SW480 (cell line): ENCODE results near the gene VARS2.
"Not testable (repeated sequence)": the region's sequence is repeated elsewhere in the genome, so short reads cannot be mapped to it uniquely, and the experiment has no call there.

Experiments
- DNase-seq: peaks from one replicate; pipeline ENCODE4 v3.0.0-alpha.2; 2016; ENCODE audit warnings: low spot score

Gene VARS2

GRCh38 chr6:30898750-30899360 is 15.2 kb upstream of the VARS2 start:
- DNase-seq: no peak

GRCh38 chr6:30900863-30901417 is 13.1 kb upstream of the VARS2 start:
- DNase-seq: no peak

- DNase-seq: no peak
Measured at GRCh38 chr6:30901436-30901835, 12.6 kb upstream of the VARS2 start.

GRCh38 chr6:30902196-30902595 is 11.8 kb upstream of the VARS2 start:
- DNase-seq: not testable (repeated sequence)

GRCh38 chr6:30902709-30903108 is 11.3 kb upstream of the VARS2 start:
- no peak for DNase-seq

GRCh38 chr6:30903236-30903635 is 10.8 kb upstream of the VARS2 start:
- no peak for DNase-seq

- not testable (repeated sequence) for DNase-seq
Measured at GRCh38 chr6:30907290-30907757, 6.7 kb upstream of the VARS2 start.

- DNase-seq: peak; percentile 98
Measured at GRCh38 chr6:30907758-30908591, 6.1 kb upstream of the VARS2 start, which contains the start of gene GTF2H4. GTF2H4 (plus strand) TSS chr6:30908207.

- DNase-seq: no peak
Measured at GRCh38 chr6:30908700-30909099, 5.3 kb upstream of the VARS2 start.

- DNase-seq: not testable (repeated sequence)
Measured at GRCh38 chr6:30910473-30910872, 3.6 kb upstream of the VARS2 start.

- DNase-seq: no peak
Measured at GRCh38 chr6:30912746-30913520, 1.1 kb upstream of the VARS2 start.

GRCh38 chr6:30913721-30914075 is 340 bp upstream of the VARS2 start:
- DNase-seq: no peak

GRCh38 chr6:30914854-30915590 is 984 bp downstream of the VARS2 start:
- no peak for DNase-seq

- peak; percentile 67 for DNase-seq
Measured at GRCh38 chr6:30915591-30915946, 1.5 kb downstream of the VARS2 start.

GRCh38 chr6:30917041-30917440 is 3.0 kb downstream of the VARS2 start:
- DNase-seq: no peak

- DNase-seq: no peak
Measured at GRCh38 chr6:30917487-30917886, 3.4 kb downstream of the VARS2 start.

- no peak for DNase-seq
Measured at GRCh38 chr6:30918670-30919069, 4.6 kb downstream of the VARS2 start.

- no peak for DNase-seq
Measured at GRCh38 chr6:30922447-30922852, 8.4 kb downstream of the VARS2 start.

- DNase-seq: not testable (repeated sequence)
Measured at GRCh38 chr6:30924040-30924627, 10.1 kb downstream of the VARS2 start.

GRCh38 chr6:30926644-30927043 is 12.6 kb downstream of the VARS2 start:
- no peak for DNase-seq

- not testable (repeated sequence) for DNase-seq
Measured at GRCh38 chr6:30927080-30927479, 13.0 kb downstream of the VARS2 start.
